ENCODE results near the gene JAM2.
"Not testable (repeated sequence)": the region's sequence is repeated elsewhere in the genome, so short reads cannot be mapped to it uniquely, and the experiment has no call there.

Gene JAM2

GRCh38 chr21:25614441-25614840 is 24.6 kb upstream of the JAM2 start:
- H3K27me3 ChIP-seq (ENCODE audit: control insufficient read depth, insufficient read depth, low read length) = no peaks in the 10 kb centered on the region

DNA sequence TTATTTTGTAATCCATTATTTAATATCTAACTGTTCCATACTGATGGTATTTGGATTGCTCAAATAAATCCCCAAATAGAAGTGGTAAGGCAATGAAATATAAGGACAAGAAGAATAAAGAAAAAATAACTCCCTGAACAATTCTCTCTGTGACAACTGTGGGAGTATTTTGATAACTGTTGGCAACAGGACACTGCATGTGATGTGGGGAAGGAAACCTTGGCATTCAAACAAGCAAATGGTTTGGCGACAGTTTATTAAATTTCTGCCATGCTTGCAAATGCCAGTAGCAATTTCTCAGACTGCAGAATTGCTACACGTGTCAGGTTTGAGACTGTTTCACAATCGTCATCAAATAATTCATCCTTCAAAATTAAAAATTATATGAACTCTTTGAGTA is 23.2 kb upstream of the JAM2 start:
- no peak overlapping the region for H3K4me3 ChIP-seq (ENCODE audit: low read depth, low read length)
- no peaks in the 10 kb centered on the region for H3K79me2 ChIP-seq
- no peaks in the 10 kb centered on the region for H3K27me3 ChIP-seq (ENCODE audit: control insufficient read depth, insufficient read depth, low read length)
- no peak overlapping the region for H2AFZ ChIP-seq
- no peak for TF ChIP-seq CTCF (IDR thresholded peaks at IDR 0.05)
- no peaks in the 10 kb centered on the region for H3K9me3 ChIP-seq (ENCODE audit: control insufficient read depth, low read length)
- H3K9ac ChIP-seq = no peak overlapping the region
- no peak overlapping the region for H3K4me2 ChIP-seq (ENCODE audit: low read length)
- H3K36me3 ChIP-seq (ENCODE audit: control insufficient read depth, insufficient read depth, low read length) = no peaks in the 10 kb centered on the region
- no peaks in the 10 kb centered on the region for H3K4me1 ChIP-seq
- no peak overlapping the region for H3K27ac ChIP-seq

More at GRCh38 chr21:25614441-25614840, 24.6 kb upstream of the JAM2 start:
- Histone ChIP-seq H3K79me2 (no peaks in the 10 kb centered on the region), H3K27ac (no peak overlapping the region), H3K9ac (no peak overlapping the region), H3K4me2 (ENCODE audit: low read length) (no peak overlapping the region), H3K4me1 (no peaks in the 10 kb centered on the region), H3K9me3 (ENCODE audit: control insufficient read depth, low read length) (no peaks in the 10 kb centered on the region), H3K36me3 (ENCODE audit: control insufficient read depth, insufficient read depth, low read length) (no peaks in the 10 kb centered on the region), H3K4me3 (ENCODE audit: low read depth, low read length) (no peak overlapping the region), H2AFZ (no peak overlapping the region)
- TF ChIP-seq CTCF (IDR thresholded peaks at IDR 0.05) = no peak

DNA sequence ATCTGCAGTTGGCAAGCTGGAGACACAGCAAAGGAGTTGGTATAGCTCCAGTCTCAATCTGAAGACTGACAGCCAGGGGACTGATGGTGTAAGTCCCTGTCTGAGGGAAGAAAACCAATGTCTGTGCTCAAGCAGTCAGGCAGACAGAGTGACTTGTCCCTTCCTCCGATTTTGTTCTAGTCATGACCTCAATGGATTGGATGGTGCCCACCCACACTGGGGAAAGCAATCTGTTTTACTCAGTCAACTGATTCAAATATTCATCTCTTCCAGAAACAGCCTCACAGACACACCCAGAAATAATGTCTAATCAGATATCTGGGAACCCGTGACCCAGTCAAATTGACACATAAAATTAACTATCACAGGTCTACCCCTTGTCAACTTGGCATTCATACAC is 19.9 kb upstream of the JAM2 start:
- no peak overlapping the region for H3K27ac ChIP-seq
- H3K36me3 ChIP-seq (ENCODE audit: control insufficient read depth, insufficient read depth, low read length) = no peaks in the 10 kb centered on the region
- no peaks in the 10 kb centered on the region for H3K79me2 ChIP-seq
- H3K9ac ChIP-seq = no peak overlapping the region
- H3K9me3 ChIP-seq (ENCODE audit: control insufficient read depth, low read length) = no peaks in the 10 kb centered on the region
- H3K4me2 ChIP-seq (ENCODE audit: low read length) = no peak overlapping the region
- no peak overlapping the region for H3K4me3 ChIP-seq (ENCODE audit: low read depth, low read length)
- no peak for TF ChIP-seq CTCF (IDR thresholded peaks at IDR 0.05)
- no peaks in the 10 kb centered on the region for H3K27me3 ChIP-seq (ENCODE audit: control insufficient read depth, insufficient read depth, low read length)
- no peak overlapping the region for H2AFZ ChIP-seq
- H3K4me1 ChIP-seq = no peaks in the 10 kb centered on the region

- Histone ChIP-seq H3K4me3 (ENCODE audit: low read depth, low read length) (no peak overlapping the region), H3K4me1 (no peaks in the 10 kb centered on the region), H2AFZ (no peak overlapping the region), H3K4me2 (ENCODE audit: low read length) (no peak overlapping the region), H3K36me3 (ENCODE audit: control insufficient read depth, insufficient read depth, low read length) (no peaks in the 10 kb centered on the region), H3K27me3 (ENCODE audit: control insufficient read depth, insufficient read depth, low read length) (no peaks in the 10 kb centered on the region), H3K27ac (no peak overlapping the region), H3K9me3 (ENCODE audit: control insufficient read depth, low read length) (no peaks in the 10 kb centered on the region), H3K79me2 (no peaks in the 10 kb centered on the region), H3K9ac (no peak overlapping the region)
- TF ChIP-seq CTCF (IDR thresholded peaks at IDR 0.05) = no peak
Measured at GRCh38 chr21:25624511-25624910, 14.5 kb upstream of the JAM2 start.

DNA sequence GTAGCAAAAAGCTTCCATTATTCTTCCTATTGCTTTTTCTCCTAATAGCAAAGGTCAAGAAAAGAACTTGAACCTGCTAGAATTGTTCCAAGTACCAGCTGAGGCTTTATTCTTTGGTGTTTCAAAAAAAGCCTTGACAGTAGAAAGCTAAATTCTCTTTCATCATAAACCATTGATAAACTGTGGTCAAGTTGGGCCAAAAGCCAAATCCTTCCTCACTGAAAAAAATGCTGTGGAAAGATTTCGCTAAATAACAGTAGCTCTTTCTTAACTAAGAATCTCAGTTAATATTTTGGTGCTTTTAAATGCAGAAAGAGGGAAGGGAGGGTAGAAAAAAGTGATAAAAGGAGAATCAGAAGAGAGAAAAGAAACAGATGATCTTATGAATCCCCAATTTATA is 14.0 kb upstream of the JAM2 start:
- Histone ChIP-seq H2AFZ (no peak overlapping the region), H3K4me3 (ENCODE audit: low read depth, low read length) (no peak overlapping the region), H3K9ac (no peak overlapping the region), H3K27me3 (ENCODE audit: control insufficient read depth, insufficient read depth, low read length) (no peaks in the 10 kb centered on the region), H3K4me1 (no peaks in the 10 kb centered on the region), H3K4me2 (ENCODE audit: low read length) (no peak overlapping the region), H3K27ac (no peak overlapping the region), H3K79me2 (no peaks in the 10 kb centered on the region), H3K36me3 (ENCODE audit: control insufficient read depth, insufficient read depth, low read length) (no peaks in the 10 kb centered on the region), H3K9me3 (ENCODE audit: control insufficient read depth, low read length) (no peaks in the 10 kb centered on the region)
- TF ChIP-seq CTCF (IDR thresholded peaks at IDR 0.05) = no peak

DNA sequence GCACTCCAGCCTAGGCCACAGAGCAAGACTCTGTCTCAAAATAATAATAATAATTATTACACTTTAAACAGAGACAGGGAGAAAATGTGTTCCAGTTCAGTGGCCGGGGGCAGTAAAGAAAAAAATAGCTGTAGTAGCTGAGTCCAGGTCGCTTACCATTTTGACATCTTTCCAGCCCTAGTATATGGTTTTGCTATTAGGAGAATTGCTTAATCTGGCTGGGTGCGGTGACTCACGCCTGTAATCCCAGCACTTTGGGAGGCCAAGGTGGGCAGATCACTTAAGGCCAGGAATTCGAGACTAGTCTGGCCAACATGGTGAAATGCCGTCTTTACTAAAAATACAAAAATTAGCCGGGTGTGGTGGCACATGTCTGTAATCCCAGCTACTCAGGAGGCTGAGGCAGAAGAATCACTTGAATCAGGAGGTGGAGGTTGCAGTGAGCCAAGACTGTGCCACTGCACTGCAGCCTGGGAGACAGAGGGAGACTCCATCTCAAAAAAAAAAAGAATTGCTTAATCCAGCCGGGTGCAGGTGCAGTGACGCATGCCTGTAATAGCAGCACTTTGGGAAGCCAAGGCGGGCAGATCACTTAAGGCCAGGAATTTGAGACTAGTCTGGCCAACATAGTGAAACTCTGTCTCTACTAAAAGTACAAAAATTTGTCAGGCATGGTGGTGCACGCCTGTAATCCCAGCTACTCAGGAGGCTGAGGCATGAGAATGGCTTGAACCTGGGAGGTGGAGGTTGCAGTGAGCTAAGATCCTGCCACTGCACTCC is 13.1 kb upstream of the JAM2 start:
- H3K9me3 ChIP-seq (ENCODE audit: control insufficient read depth, low read length); H3K27ac ChIP-seq; H2AFZ ChIP-seq; H3K4me1 ChIP-seq; H3K9ac ChIP-seq; H3K4me2 ChIP-seq (ENCODE audit: low read length); H3K4me3 ChIP-seq (ENCODE audit: low read depth, low read length); H3K36me3 ChIP-seq (ENCODE audit: control insufficient read depth, insufficient read depth, low read length); H3K27me3 ChIP-seq (ENCODE audit: control insufficient read depth, insufficient read depth, low read length); H3K79me2 ChIP-seq: not testable (repeated sequence)

Data from parathyroid adenoma (tissue), 2 donors.